K562 (cell line): Measurements from ENCODE around the gene PUS10. TPM values are rescaled to one million over a fixed set of nuclear protein-coding genes. Genes with fewer than 3 reads are reported as not detected.

Experiments used
- ATAC-seq: fragments of 200-7000 bp; cut with Tn5 transposase; 3 replicates; pipeline ENCODE4 v1.9.1; 2020; ENCODE audit warnings: moderate library complexity
- BruUV-seq: library from RNA; stranded (reverse); fragments of 400-500 nt; replicated peaks from 2 replicates; lab custom pipeline; 2021; lab: Mats Ljungman, UMichigan
- CTCF ChIA-PET: fragments of 300-600 bp; formaldehyde crosslinking; extraction: SDS; loops from one replicate; lab custom pipeline; 2021; ENCODE audit warnings: low intra/inter-chr PET ratio; lab: Yijun Ruan, JAX
- POLR2A ChIA-PET: fragments of 300-600, 350-650 bp; sonication (Branson Sonifier 250); formaldehyde crosslinking; extraction: SDS; loops from one replicate; lab custom pipeline; 2021; ENCODE audit warnings: antibody characterized with exemption, inconsistent platforms; lab: Yijun Ruan, JAX
- DNase-seq, 4 experiments: peaks; one replicate each; pipeline versions ENCODE4 v3.0.0 to v3.0.0-alpha.2; 2011 to 2018; ENCODE audit warnings: low spot score in 3 of 4, mixed read lengths in 3 of 4; ENCODE audit errors: extremely low read depth in 1 of 4
- FAIRE-seq: peaks from 2 replicates; lab custom pipeline; 2011; peaks lifted over from hg19 to GRCh38; lab: Jason Lieb, UNC
- H2AFZ ChIP-seq: 2 replicates; pipeline ENCODE4 v1.6.0; 2011; ENCODE audit warnings: low read depth, low read length, control low read depth, inconsistent platforms
- H3K27ac ChIP-seq: fragments of 200-600 bp; 3 replicates; pipeline ENCODE4 v1.8.0; 2011; ENCODE audit warnings: low read depth, mild to moderate bottlenecking, control low read depth, inconsistent platforms, low read length, moderate library complexity, mixed read lengths; ENCODE audit errors: extremely low read depth
- H3K27me3 ChIP-seq, 2 experiments: fragments of 300-600 bp in 1 of 2; 2 replicates in 1 of 2; 3 replicates in 1 of 2; pipeline versions ENCODE4 v1.6.0 to v1.8.0; 2011; ENCODE audit warnings: inconsistent platforms in 2 of 2, low read length in 2 of 2, mild to moderate bottlenecking in 1 of 2, mixed read lengths in 1 of 2, moderate library complexity in 1 of 2; ENCODE audit not compliant: control insufficient read depth in 2 of 2, insufficient read depth in 2 of 2
- H3K36me3 ChIP-seq: fragments of 300-600 bp; 3 replicates; pipeline ENCODE4 v1.8.0; 2011; ENCODE audit warnings: mild to moderate bottlenecking, low read length, inconsistent platforms; ENCODE audit not compliant: control insufficient read depth, insufficient read depth
- H3K4me1 ChIP-seq, 2 experiments: fragments of 200-600 bp in 1 of 2; replicated peaks in 1 of 2; 2 replicates in 1 of 2; 3 replicates in 1 of 2; pipeline versions ENCODE4 v1.5.1 to v1.8.0; 2011; ENCODE audit warnings: inconsistent platforms in 2 of 2, low read length in 2 of 2, mild to moderate bottlenecking in 1 of 2, mixed read lengths in 1 of 2, moderate library complexity in 1 of 2; ENCODE audit not compliant: control insufficient read depth in 2 of 2, insufficient read depth in 2 of 2
- H3K4me2 ChIP-seq: 2 replicates; pipeline ENCODE4 v1.6.1; 2011; ENCODE audit warnings: low read length, control low read depth, inconsistent platforms, mixed read lengths; ENCODE audit not compliant: insufficient read depth
- H3K4me3 ChIP-seq: fragments of 200-600 bp; sonication (generic), shearing (Covaris generic); 2 replicates; pipeline ENCODE4 v1.5.1; 2016; ENCODE audit warnings: control low read depth, inconsistent platforms
- H3K79me2 ChIP-seq: fragments of 200-600 bp; 3 replicates; pipeline ENCODE4 v1.8.0; 2011; ENCODE audit warnings: low read length, inconsistent platforms; ENCODE audit not compliant: control insufficient read depth, insufficient read depth
- H3K9ac ChIP-seq, 2 experiments: 2 replicates each; pipeline versions ENCODE4 v1.6.0 to v1.6.1; 2011; ENCODE audit warnings: low read depth in 2 of 2, low read length in 2 of 2, control low read depth in 1 of 2, inconsistent platforms in 1 of 2, mild to moderate bottlenecking in 1 of 2, mixed read lengths in 1 of 2; ENCODE audit not compliant: insufficient read depth in 1 of 2
- H3K9me1 ChIP-seq: one replicate; pipeline ENCODE4 v1.6.0; 2011; ENCODE audit warnings: inconsistent platforms, mild to moderate bottlenecking, low read length, moderate library complexity; ENCODE audit not compliant: control insufficient read depth, insufficient read depth
- H3K9me3 ChIP-seq: replicated peaks from 2 replicates; pipeline ENCODE4 v1.5.1; 2011; ENCODE audit warnings: low read depth, low read length, inconsistent platforms; ENCODE audit not compliant: control insufficient read depth, insufficient read depth
- H4K20me1 ChIP-seq: replicated peaks from 2 replicates; pipeline ENCODE4 v1.6.1; 2011; ENCODE audit warnings: low read length, inconsistent platforms, mixed read lengths; ENCODE audit not compliant: control insufficient read depth, insufficient read depth
- DACH1 ChIP-seq: fragments of 450-650 bp; IDR thresholded peaks from 2 replicates; pipeline ENCODE4 v1.6.1; 2018; ENCODE audit not compliant: partially characterized antibody
- ESRRB ChIP-seq: fragments of 250-450 bp; sonication (Bioruptor Pico); IDR thresholded peaks from 2 replicates; pipeline ENCODE4 v1.5.0; 2020; ENCODE audit warnings: mild to moderate bottlenecking, moderate library complexity, borderline replicate concordance
- JUN ChIP-seq, 2 experiments: sonication (generic) in 1 of 2; formaldehyde crosslinking in 1 of 2; IDR thresholded peaks; 2 replicates each; pipeline versions ENCODE4 v1.6.1 to v1.8.0; 2012 to 2022; ENCODE audit warnings: borderline replicate concordance in 2 of 2, mild to moderate bottlenecking in 2 of 2, improper control_type of control experiment in 1 of 2, low read depth in 1 of 2, low read length in 1 of 2, missing genetic modification reagents in 1 of 2
- KAT2B ChIP-seq: IDR thresholded peaks from one replicate; pipeline ENCODE4 v1.6.1; 2012; ENCODE audit warnings: low read depth, mild to moderate bottlenecking, control low read depth, inconsistent platforms, low read length, moderate library complexity
- KLF1 ChIP-seq: fragments of 450-650 bp; IDR thresholded peaks from 2 replicates; pipeline ENCODE4 v1.6.1; 2016; ENCODE audit warnings: missing genetic modification characterization, missing compliant biosample characterization
- SRF ChIP-seq, 2 experiments: fragments of 250-450, 450-650 bp in 1 of 2; sonication (Bioruptor Pico) in 1 of 2; sonication (generic) in 1 of 2; formaldehyde crosslinking; IDR thresholded peaks; 2 replicates each; pipeline versions ENCODE4 v1.5.0 to v1.5.1; 2020 to 2022; ENCODE audit warnings: mild to moderate bottlenecking in 1 of 2, missing genetic modification reagents in 1 of 2
- TAL1 ChIP-seq: fragments of 450-650 bp; IDR thresholded peaks from 2 replicates; pipeline ENCODE4 v1.6.1; 2016; ENCODE audit warnings: mild to moderate bottlenecking
- WGBS: fragments of 100-300 bp; shearing (Covaris generic); methylation state at CpG from one replicate; pipeline ENCODE4 v1.1.6; 2016; ENCODE audit warnings: low coverage, mixed read lengths; ENCODE audit not compliant: insufficient coverage; ENCODE audit errors: missing lambda C conversion rate; 5-methylcytosine and 5-hydroxymethylcytosine counted together
- in situ Hi-C: fragments of 300-500 bp; cut with MboI; formaldehyde crosslinking; loops from 4 replicates; pipeline ENCODE4 v1.15.0; 2018; ENCODE audit warnings: inconsistent platforms, mixed read lengths
- intact Hi-C: fragments of 100-400 bp; cut with micrococcal nuclease; formaldehyde crosslinking; loops from 2 replicates; pipeline ENCODE4 v1.14.2; 2022
- polyA plus RNA-seq, 8 experiments: library from polyadenylated mRNA; depleted of rRNA in 4 of 8; stranded (reverse) in 5 of 8; unstranded in 3 of 8; fragments of >200 nt; fragmentation: Nextera tagmentation in 2 of 8; fragmentation: Illumina TruSeq in 1 of 8; extraction: Ambion mirVana in 2 of 8; extraction: Trizol in 1 of 8; gene quantifications; 2 replicates each; pipeline versions ENCODE4 v1.2.1 to v1.2.3, GENCODE V29; 2011 to 2014; ENCODE audit warnings: inconsistent platforms in 1 of 8, missing spikeins in 1 of 8
- total RNA-seq, 7 experiments: library from RNA; depleted of rRNA in 6 of 7; stranded (reverse); fragments of >200 nt in 6 of 7; fragmentation: Illumina TruSeq in 2 of 7; extraction: Trizol in 2 of 7; gene quantifications; 2 replicates each; pipeline versions ENCODE4 v1.2.1 to v1.2.3, GENCODE V29; 2011 to 2021; ENCODE audit warnings: low replicate concordance in 1 of 7

Gene PUS10
- total and polyA plus RNA-seq, 9 of the 15 experiments (the other 6 are each of a cell fraction or from before 2014, with no cell fraction given), result 5.0 to 10.7 (median 7.6) TPM

- no peak for FAIRE-seq
- no peak for DNase-seq
- Histone ChIP-seq H3K9me3 (no peaks in the 10 kb centered on the region), H3K27me3 (no peaks in the 10 kb centered on the region), H3K4me2 (no peak overlapping the region), H3K4me3 (no peak overlapping the region), H3K4me1 (no peaks in the 10 kb centered on the region; a peak in 1 of 5 replicates), H3K36me3 (peaks cover 3% of the 10 kb centered on the region; the same call in 1 of the 3 replicates), H2AFZ (no peak overlapping the region), H3K9ac (no peak overlapping the region), H3K9me1 (no peaks in the 10 kb centered on the region), H4K20me1 (no peaks in the 10 kb centered on the region), H3K27ac (no peak overlapping the region), H3K79me2 (no peaks in the 10 kb centered on the region)
- CTCF ChIA-PET, result no interaction called here
- POLR2A ChIA-PET, result interaction anchor here (0.6 kb wide), 1 partner anchor 283 kb away, joined by 3 read pairs; no protein-coding TSS in a partner anchor
- TF ChIP-seq KLF1 (tag) (no peak), JUN (IDR thresholded peaks at IDR 0.05; ENCODE audit: borderline replicate concordance, low read depth, low read length) (no peak), JUN (CRISPR knock-in tag; IDR thresholded peaks at IDR 0.05; ENCODE audit: borderline replicate concordance) (no peak), DACH1 (no peak), KAT2B (no peak), TAL1 (no peak), SRF (CRISPR knock-in tag; IDR thresholded peaks at IDR 0.05) (no peak), ESRRB (no peak)
- 60% methylated on average over 5 of the region's 5 CpGs for WGBS
- intact Hi-C loops, result no loop called here
- no TSS peak for BruUV-seq
- in situ Hi-C loops, result no loop called here
- ATAC-seq, result peak; percentile 34; the same call in 2 of the 3 replicates
These were observed 60.4 kb downstream of the PUS10 start for GRCh38 chr2:60957643-60958042.
